Parathyroid adenoma (tissue), 2 donors: Measurements from ENCODE around the gene RDM1.

Experiments
- H2AFZ ChIP-seq: fragments of 300-600 bp; sonication (generic); one replicate; pipeline ENCODE4 v1.7.0; 2017; ENCODE audit warnings: antibody characterized with exemption, mild to moderate bottlenecking
- H3K27ac ChIP-seq: fragments of 300-600 bp; sonication (generic); one replicate; pipeline ENCODE4 v1.7.0; 2017
- H3K27me3 ChIP-seq: fragments of 300-600 bp; sonication (generic); one replicate; pipeline ENCODE4 v1.7.0; 2017; ENCODE audit warnings: low read length; ENCODE audit not compliant: control insufficient read depth, insufficient read depth
- H3K36me3 ChIP-seq: fragments of 300-600 bp; sonication (generic); one replicate; pipeline ENCODE4 v1.7.0; 2017; ENCODE audit warnings: low read length; ENCODE audit not compliant: control insufficient read depth, insufficient read depth
- H3K4me1 ChIP-seq: fragments of 300-600 bp; sonication (generic); one replicate; pipeline ENCODE4 v1.7.0; 2017; ENCODE audit warnings: control low read depth
- H3K4me2 ChIP-seq: fragments of 300-600 bp; sonication (generic); one replicate; pipeline ENCODE4 v1.7.0; 2017; ENCODE audit warnings: low read length
- H3K4me3 ChIP-seq: fragments of 300-600 bp; sonication (generic); one replicate; pipeline ENCODE4 v1.7.0; 2017; ENCODE audit warnings: low read depth, low read length
- H3K79me2 ChIP-seq: fragments of 300-600 bp; sonication (generic); one replicate; pipeline ENCODE4 v1.7.0; 2017; ENCODE audit warnings: control low read depth
- H3K9ac ChIP-seq: fragments of 300-600 bp; sonication (generic); one replicate; pipeline ENCODE4 v1.7.0; 2017; ENCODE audit warnings: mild to moderate bottlenecking
- H3K9me3 ChIP-seq: fragments of 300-600 bp; sonication (generic); one replicate; pipeline ENCODE4 v1.7.0; 2017; ENCODE audit warnings: low read length; ENCODE audit not compliant: control insufficient read depth
- CTCF ChIP-seq: fragments of 300-600 bp; sonication (generic); IDR thresholded peaks from one replicate; pipeline ENCODE4 v1.7.0; 2017; ENCODE audit warnings: antibody characterized with exemption, mild to moderate bottlenecking
- donor health status: primary hyperparathyroidism.

The RDM1 gene

GRCh38 chr17:35923609-35924114 is 6.9 kb downstream of the RDM1 start:
- Histone ChIP-seq H3K79me2 (no peaks in the 10 kb centered on the region), H2AFZ (no peak overlapping the region), H3K36me3 (no peaks in the 10 kb centered on the region), H3K27ac (no peak overlapping the region), H3K4me1 (no peaks in the 10 kb centered on the region), H3K4me2 (no peak overlapping the region), H3K27me3 (no peaks in the 10 kb centered on the region), H3K9ac (no peak overlapping the region), H3K4me3 (no peak overlapping the region), H3K9me3 (no peaks in the 10 kb centered on the region)
- no peak for TF ChIP-seq CTCF

GRCh38 chr17:35920229-35920628 is 10.3 kb downstream of the RDM1 start:
- no peak overlapping the region for H2AFZ ChIP-seq
- H3K4me3 ChIP-seq = no peak overlapping the region
- no peaks in the 10 kb centered on the region for H3K4me1 ChIP-seq
- no peak for TF ChIP-seq CTCF
- H3K27me3 ChIP-seq = no peaks in the 10 kb centered on the region
- H3K79me2 ChIP-seq = no peaks in the 10 kb centered on the region
- no peak overlapping the region for H3K4me2 ChIP-seq
- no peak overlapping the region for H3K27ac ChIP-seq
- no peak overlapping the region for H3K9ac ChIP-seq
- H3K36me3 ChIP-seq = no peaks in the 10 kb centered on the region
- no peaks in the 10 kb centered on the region for H3K9me3 ChIP-seq

- TF ChIP-seq CTCF = no peak
- Histone ChIP-seq H3K9ac (no peak overlapping the region), H3K27me3 (no peaks in the 10 kb centered on the region), H3K27ac (no peak overlapping the region), H3K36me3 (no peaks in the 10 kb centered on the region), H3K4me3 (no peak overlapping the region), H2AFZ (no peak overlapping the region), H3K4me1 (no peaks in the 10 kb centered on the region), H3K9me3 (no peaks in the 10 kb centered on the region), H3K4me2 (no peak overlapping the region), H3K79me2 (no peaks in the 10 kb centered on the region)
Observed at GRCh38 chr17:35918665-35919064, 11.9 kb downstream of the RDM1 start.

GRCh38 chr17:35917519-35918213 is 12.9 kb downstream of the RDM1 start:
- no peak overlapping the region for H2AFZ ChIP-seq
- no peak overlapping the region for H3K4me2 ChIP-seq
- no peaks in the 10 kb centered on the region for H3K27me3 ChIP-seq
- no peaks in the 10 kb centered on the region for H3K9me3 ChIP-seq
- no peaks in the 10 kb centered on the region for H3K4me1 ChIP-seq
- no peak for TF ChIP-seq CTCF
- no peak overlapping the region for H3K9ac ChIP-seq
- H3K4me3 ChIP-seq = no peak overlapping the region
- no peaks in the 10 kb centered on the region for H3K79me2 ChIP-seq
- no peak overlapping the region for H3K27ac ChIP-seq
- H3K36me3 ChIP-seq = no peaks in the 10 kb centered on the region
